Mononuclear cell (primary cell): ENCODE measurements around the gene TBCD. TPM values are rescaled to one million over a fixed set of nuclear protein-coding genes. Genes with fewer than 3 reads are reported as not detected.

Source experiments
- H3K27me3 ChIP-seq: 2 replicates; pipeline ENCODE4 v1.6.0; 2011; ENCODE audit warnings: low read length, control low read depth; ENCODE audit not compliant: insufficient read depth
- H3K4me1 ChIP-seq: 2 replicates; pipeline ENCODE4 v1.5.1; 2011; ENCODE audit warnings: mild to moderate bottlenecking, low read length, control low read depth; ENCODE audit not compliant: insufficient read depth
- H3K4me3 ChIP-seq: 2 replicates; pipeline ENCODE4 v1.5.1; 2011; ENCODE audit warnings: mild to moderate bottlenecking, low read length, moderate library complexity
- H3K9me3 ChIP-seq: 2 replicates; pipeline ENCODE4 v1.5.1; 2011; ENCODE audit warnings: low read depth, mild to moderate bottlenecking, control low read depth, low read length
- total RNA-seq: library from RNA; depleted of rRNA; stranded (reverse); fragments of >200 nt; gene quantifications from one replicate; pipeline ENCODE4 v1.2.3, GENCODE V29; 2012

Gene TBCD
- total RNA-seq, 1 donor = 20.5 TPM

DNA sequence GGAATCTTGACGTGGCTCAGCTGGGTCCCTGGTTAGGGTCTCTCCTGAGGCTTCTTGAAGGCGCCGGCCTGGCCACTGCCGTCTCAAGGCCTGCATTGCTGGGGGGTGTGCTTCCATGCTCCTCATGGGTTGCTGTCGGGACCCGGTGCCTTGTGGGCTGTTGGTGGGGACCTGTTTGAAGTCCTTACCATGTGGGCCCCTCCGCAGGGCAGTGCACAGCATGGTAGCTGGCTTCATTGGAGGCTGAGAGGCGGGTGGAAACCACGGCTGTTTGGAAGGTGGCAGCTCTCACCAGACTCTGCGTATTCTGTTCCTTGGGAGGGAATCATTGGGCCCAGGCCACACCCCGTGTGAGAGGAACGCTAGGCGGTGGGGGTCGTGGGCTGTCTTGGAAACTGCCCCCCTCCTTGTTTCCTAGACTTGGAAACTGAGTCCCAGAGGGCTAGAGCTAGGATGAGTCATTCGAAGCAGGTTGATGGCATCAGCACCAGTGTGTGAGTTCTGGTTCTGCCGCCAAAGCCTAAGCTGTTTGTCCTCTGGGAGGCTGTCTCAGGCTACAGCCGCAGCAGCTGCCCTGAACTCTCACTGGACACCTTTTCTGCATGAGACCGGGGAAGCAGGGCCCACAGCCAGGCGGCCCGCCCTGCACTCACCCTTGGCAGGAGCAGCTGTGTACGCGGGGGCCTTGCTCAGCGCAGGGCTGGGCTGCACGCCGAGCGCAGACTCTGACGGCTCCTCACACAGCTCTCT is 52.8 kb downstream of the TBCD start:
- H3K27me3 ChIP-seq = no peaks in the 10 kb centered on the region
- no peaks in the 10 kb centered on the region for H3K9me3 ChIP-seq
- H3K4me3 ChIP-seq = no peak overlapping the region
- no peaks in the 10 kb centered on the region for H3K4me1 ChIP-seq

- no peaks in the 10 kb centered on the region for H3K4me1 ChIP-seq
- no peak overlapping the region for H3K4me3 ChIP-seq
- H3K9me3 ChIP-seq = no peaks in the 10 kb centered on the region
- H3K27me3 ChIP-seq = no peaks in the 10 kb centered on the region
These were observed 53.4 kb downstream of the TBCD start for GRCh38 chr17:82805254-82805653.

GRCh38 chr17:82805823-82806222 is 54.0 kb downstream of the TBCD start:
- Histone ChIP-seq H3K4me3 (no peak overlapping the region), H3K27me3 (no peaks in the 10 kb centered on the region), H3K4me1 (no peaks in the 10 kb centered on the region), H3K9me3 (no peaks in the 10 kb centered on the region)

GRCh38 chr17:82806645-82807044 is 54.8 kb downstream of the TBCD start:
- Histone ChIP-seq H3K27me3 (no peaks in the 10 kb centered on the region), H3K4me3 (no peak overlapping the region), H3K9me3 (no peaks in the 10 kb centered on the region), H3K4me1 (no peaks in the 10 kb centered on the region)

DNA sequence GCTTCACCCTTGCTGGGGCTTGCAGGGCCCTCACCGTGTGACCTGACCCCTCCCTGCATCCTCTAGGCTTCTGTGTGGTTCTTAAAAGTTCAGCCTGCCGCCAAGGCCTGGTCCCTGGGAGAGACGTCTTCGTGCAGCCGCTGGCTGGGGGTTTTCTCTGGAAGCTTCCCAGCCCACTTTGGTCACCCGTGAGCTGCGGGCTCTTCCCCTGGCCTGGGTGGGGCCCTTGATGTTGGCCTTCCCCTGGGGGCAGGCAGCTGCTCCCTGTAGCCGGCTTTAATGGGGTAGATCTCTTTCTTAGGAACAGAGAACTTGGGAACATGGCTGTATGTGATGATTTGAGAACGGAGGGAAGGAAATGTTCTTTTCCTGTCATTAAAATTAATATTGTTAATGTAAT is 55.2 kb downstream of the TBCD start:
- Histone ChIP-seq H3K9me3 (no peaks in the 10 kb centered on the region), H3K4me3 (no peak overlapping the region), H3K4me1 (no peaks in the 10 kb centered on the region), H3K27me3 (no peaks in the 10 kb centered on the region)

DNA sequence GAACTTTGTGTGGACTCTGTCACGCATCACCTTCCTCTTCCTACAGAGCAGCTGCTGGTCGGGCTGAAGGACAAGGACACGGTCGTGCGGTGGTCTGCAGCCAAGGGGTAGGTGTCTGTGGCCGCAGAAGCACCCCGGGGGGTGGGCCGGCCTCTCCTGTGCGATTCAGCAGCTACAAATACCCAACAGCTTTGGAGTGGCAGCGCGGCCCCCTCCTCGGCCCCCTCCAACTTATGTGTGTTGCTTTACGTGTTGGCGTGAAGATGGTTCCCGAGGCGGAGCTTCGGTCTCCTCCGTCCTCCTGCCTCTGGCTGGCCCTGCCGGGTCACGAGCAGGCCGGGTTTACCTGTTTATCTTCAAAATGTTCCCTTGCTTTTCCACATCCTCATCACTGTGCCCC is 55.7 kb downstream of the TBCD start:
- no peaks in the 10 kb centered on the region for H3K27me3 ChIP-seq

GRCh38 chr17:82808006-82808405 is 56.1 kb downstream of the TBCD start:
- no peaks in the 10 kb centered on the region for H3K4me1 ChIP-seq
- H3K4me3 ChIP-seq = no peak overlapping the region
- H3K9me3 ChIP-seq = no peaks in the 10 kb centered on the region
- no peaks in the 10 kb centered on the region for H3K27me3 ChIP-seq

More for the DNA sequence above, 55.7 kb downstream of the TBCD start:
- Histone ChIP-seq H3K9me3 (no peaks in the 10 kb centered on the region), H3K4me3 (no peak overlapping the region), H3K4me1 (no peaks in the 10 kb centered on the region)

DNA sequence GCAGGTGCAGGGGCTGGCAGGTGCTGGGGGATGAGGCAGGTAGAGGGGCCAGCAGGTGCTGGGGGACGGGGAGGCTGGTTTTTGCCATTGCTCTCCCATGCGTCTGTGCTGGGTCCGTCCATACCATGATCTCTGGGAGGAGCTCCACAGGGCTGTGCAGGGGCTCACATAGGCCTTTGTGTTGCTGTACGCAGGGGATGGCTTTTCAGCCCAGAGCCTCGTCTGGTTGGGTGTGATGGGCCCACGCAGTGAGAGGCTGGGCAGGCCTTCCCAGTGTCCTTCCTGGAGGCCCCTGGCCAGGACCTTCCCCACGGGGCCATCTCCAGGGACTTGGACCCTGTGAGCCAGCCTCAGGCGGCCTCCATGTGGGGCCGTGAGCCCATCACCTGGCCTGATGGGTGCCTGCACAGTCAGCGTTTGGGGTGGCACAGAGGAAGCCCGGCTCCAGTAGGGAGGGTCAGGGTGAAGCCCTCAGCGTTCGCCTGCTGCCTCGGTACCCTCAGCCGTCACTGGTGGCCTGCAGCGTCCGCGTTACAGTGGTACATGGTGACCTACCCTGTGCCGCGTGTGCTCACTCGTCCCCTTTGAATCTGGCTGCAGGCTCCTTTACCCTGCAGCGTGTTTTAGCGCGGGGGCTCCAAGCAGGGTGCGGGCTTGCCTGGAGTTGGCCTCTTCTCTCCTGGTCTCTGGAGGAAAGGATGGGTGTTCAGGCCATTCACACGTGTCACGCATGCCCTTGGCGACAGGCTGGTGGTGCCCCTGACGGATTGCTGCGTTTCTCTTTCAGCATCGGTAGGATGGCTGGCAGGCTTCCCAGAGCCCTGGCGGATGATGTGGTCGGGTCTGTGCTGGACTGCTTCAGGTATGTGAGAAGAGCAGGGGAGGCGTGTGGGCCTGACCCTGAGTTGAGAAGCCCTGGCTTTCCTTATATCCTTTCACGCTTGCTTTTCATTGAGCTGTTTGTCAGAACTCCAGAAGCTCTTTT is 57.3 kb downstream of the TBCD start:
- no peak overlapping the region for H3K4me3 ChIP-seq
- H3K4me1 ChIP-seq = no peaks in the 10 kb centered on the region

GRCh38 chr17:82810644-82811430 is 59.0 kb downstream of the TBCD start:
- H3K27me3 ChIP-seq = no peaks in the 10 kb centered on the region
- no peaks in the 10 kb centered on the region for H3K9me3 ChIP-seq
- H3K4me3 ChIP-seq = no peak overlapping the region
- H3K4me1 ChIP-seq = no peaks in the 10 kb centered on the region

More for the DNA sequence above, 57.3 kb downstream of the TBCD start:
- no peaks in the 10 kb centered on the region for H3K27me3 ChIP-seq
- no peaks in the 10 kb centered on the region for H3K9me3 ChIP-seq

- Histone ChIP-seq H3K27me3 (no peaks in the 10 kb centered on the region), H3K9me3 (no peaks in the 10 kb centered on the region), H3K4me3 (no peak overlapping the region), H3K4me1 (no peaks in the 10 kb centered on the region)
These were observed 60.2 kb downstream of the TBCD start for GRCh38 chr17:82812058-82812457.

DNA sequence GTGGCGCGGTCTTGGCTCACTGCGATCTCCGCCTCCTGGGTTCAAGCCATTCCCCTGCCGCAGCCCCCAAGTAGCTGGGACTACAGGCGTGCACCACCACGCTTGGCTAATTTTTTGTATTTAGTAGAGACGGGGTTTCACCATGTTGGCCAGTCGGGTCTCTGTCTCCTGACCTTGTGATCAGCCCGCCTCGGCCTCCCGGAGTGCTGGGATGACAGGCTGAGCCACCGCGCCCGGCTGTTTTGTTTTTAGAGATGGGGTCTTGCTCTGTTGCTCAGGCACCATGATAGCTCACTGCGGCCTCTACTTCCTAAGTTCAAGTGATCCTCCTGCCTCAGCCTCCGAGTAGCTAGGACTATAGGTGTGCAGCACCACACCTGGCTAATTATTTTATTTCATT is 60.7 kb downstream of the TBCD start:
- no peaks in the 10 kb centered on the region for H3K9me3 ChIP-seq
- H3K4me1 ChIP-seq = no peaks in the 10 kb centered on the region
- H3K27me3 ChIP-seq = no peaks in the 10 kb centered on the region
- H3K4me3 ChIP-seq = no peak overlapping the region

DNA sequence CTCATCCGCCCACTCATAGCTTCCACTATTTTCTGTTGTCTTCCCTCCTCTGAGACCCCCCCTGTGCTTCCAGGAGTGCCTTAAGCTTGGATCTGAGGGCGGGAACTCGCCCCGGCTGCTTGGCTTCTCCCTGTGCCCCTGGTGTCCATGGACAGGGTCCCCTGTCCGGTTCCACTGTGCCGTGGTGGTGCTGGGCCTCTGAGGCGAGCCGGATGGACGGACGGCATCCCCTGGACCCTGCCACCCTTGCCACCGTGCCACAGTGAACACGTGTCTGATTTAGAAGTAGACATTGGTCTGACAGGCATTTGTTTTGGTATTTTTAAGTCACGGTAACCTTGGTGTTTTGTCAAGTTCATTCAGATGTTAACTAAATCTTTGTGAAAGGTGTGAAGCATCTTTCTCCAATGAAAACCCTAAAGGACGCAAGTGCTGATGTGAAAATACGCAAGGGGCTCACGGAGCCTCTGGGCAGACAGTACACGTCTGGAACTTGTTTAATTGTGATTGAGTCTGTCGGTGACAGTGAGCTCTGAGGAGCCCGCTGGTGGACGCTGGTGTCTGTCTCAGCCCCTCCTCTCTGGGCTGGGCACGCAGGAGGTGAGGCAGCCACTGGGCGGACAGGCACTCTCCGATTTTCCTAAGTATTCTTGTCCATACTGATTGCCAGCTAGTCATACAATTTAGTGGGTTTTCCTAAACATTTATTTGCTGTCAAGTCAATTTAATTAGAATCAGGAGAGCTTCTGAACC is 61.6 kb downstream of the TBCD start:
- Histone ChIP-seq H3K27me3 (no peaks in the 10 kb centered on the region), H3K9me3 (no peaks in the 10 kb centered on the region), H3K4me1 (no peaks in the 10 kb centered on the region), H3K4me3 (no peak overlapping the region)

DNA sequence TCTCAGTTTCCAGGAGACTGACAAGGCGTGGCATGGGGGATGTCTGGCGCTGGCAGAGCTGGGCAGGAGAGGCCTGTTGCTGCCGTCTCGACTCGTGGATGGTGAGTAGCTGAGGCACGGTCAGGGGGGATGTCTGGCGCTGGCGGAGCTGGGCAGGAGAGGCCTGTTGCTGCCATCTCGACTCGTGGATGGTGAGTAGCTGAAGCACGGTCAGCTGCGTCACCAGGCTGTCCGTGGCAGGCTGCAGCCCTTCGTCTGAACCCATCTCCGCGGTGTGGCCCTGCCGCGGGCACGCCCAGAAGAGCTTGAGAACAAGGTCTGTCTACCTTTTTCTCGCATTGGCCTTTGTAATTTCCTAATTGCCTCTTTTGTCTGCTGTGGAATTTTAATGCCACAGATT is 63.0 kb downstream of the TBCD start:
- Histone ChIP-seq H3K27me3 (no peaks in the 10 kb centered on the region), H3K4me3 (no peak overlapping the region), H3K9me3 (no peaks in the 10 kb centered on the region)

DNA sequence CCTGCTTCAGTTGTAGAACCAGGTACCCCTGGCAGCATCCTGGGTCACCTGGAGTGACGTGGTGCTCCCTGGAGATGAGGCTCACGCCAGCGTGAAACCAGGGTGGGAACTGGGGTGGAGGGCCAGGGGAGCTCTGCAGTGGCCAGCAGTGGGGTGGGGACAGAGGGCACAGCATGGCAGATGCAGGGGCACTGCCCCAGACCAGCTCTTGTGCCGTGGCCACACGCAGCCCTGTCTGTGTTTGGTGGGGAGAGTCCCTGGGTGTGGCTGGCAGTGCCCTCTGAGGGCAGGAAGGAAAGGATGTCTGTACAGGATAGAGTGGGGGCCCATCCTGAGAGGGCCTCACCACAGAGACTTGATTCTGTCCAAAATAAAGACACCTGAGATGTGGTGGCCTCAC is 63.5 kb downstream of the TBCD start:
- Histone ChIP-seq H3K9me3 (no peaks in the 10 kb centered on the region), H3K4me3 (no peak overlapping the region)

More for the DNA sequence above, 63.0 kb downstream of the TBCD start:
- H3K4me1 ChIP-seq = no peaks in the 10 kb centered on the region

More for the DNA sequence above, 63.5 kb downstream of the TBCD start:
- Histone ChIP-seq H3K27me3 (no peaks in the 10 kb centered on the region), H3K4me1 (no peaks in the 10 kb centered on the region)
